K562 (cell line): ENCODE results near the gene MFN1. TPM values are rescaled to one million over a fixed set of nuclear protein-coding genes. Genes with fewer than 3 reads are reported as not detected.

Experiments used
- CTCF ChIP-seq, 3 experiments: IDR thresholded peaks in 2 of 3; conservative IDR thresholded peaks in 1 of 3; 2 replicates each; pipeline ENCODE4 v1.5.1; 2011 to 2012; ENCODE audit warnings: low read length in 3 of 3, mild to moderate bottlenecking in 3 of 3, control low read depth in 2 of 3, improper control_type of control experiment in 1 of 3, inconsistent platforms in 1 of 3, low read depth in 1 of 3, mixed read lengths in 1 of 3, moderate library complexity in 1 of 3; ENCODE audit not compliant: insufficient read depth in 2 of 3
- DACH1 ChIP-seq: fragments of 450-650 bp; IDR thresholded peaks from 2 replicates; pipeline ENCODE4 v1.6.1; 2018; ENCODE audit not compliant: partially characterized antibody
- ETS1 ChIP-seq: conservative IDR thresholded peaks from 2 replicates; pipeline ENCODE4 v1.6.1; 2011; ENCODE audit warnings: low read depth, mild to moderate bottlenecking, low read length; ENCODE audit not compliant: control insufficient read depth
- FOSL1 ChIP-seq: fragments of 200-800 bp; sonication (Bioruptor generic); conservative IDR thresholded peaks from 2 replicates; pipeline ENCODE4 v1.6.1; 2016; ENCODE audit warnings: missing genetic modification characterization, missing compliant biosample characterization
- GATAD2B ChIP-seq: fragments of 450-650 bp; IDR thresholded peaks from 2 replicates; pipeline ENCODE4 v1.6.1; 2017; ENCODE audit warnings: mild to moderate bottlenecking, borderline replicate concordance
- MIER1 ChIP-seq: fragments of 450-650 bp; IDR thresholded peaks from 2 replicates; pipeline ENCODE4 v1.6.1; 2016; ENCODE audit warnings: antibody characterized with exemption, mild to moderate bottlenecking, low read depth
- NFATC3 ChIP-seq: fragments of 450-650 bp; IDR thresholded peaks from 2 replicates; pipeline ENCODE4 v1.6.1; 2017; ENCODE audit warnings: mild to moderate bottlenecking
- NFXL1 ChIP-seq: fragments of 450-650 bp; formaldehyde crosslinking; IDR thresholded peaks from 2 replicates; pipeline ENCODE4 v1.4.0; 2021; ENCODE audit warnings: mild to moderate bottlenecking
- NUFIP1 ChIP-seq: fragments of 450-650 bp; IDR thresholded peaks from 2 replicates; pipeline ENCODE4 v1.6.1; 2018; ENCODE audit not compliant: partially characterized antibody
- RNF2 ChIP-seq: sonication (generic); IDR thresholded peaks from 2 replicates; pipeline ENCODE4 v1.6.1; 2016
- RREB1 ChIP-seq: fragments of 250-450 bp; sonication (Bioruptor Pico); IDR thresholded peaks from 2 replicates; pipeline ENCODE4 v1.4.0; 2020
- SUPT5H ChIP-seq: fragments of 450-650 bp; IDR thresholded peaks from 2 replicates; pipeline ENCODE4 v1.6.1; 2016
- THRB ChIP-seq: fragments of 450-650 bp; formaldehyde crosslinking; conservative IDR thresholded peaks from 2 replicates; pipeline ENCODE4 v1.4.0; 2022; ENCODE audit warnings: mild to moderate bottlenecking, missing genetic modification characterization
- ZNF140 ChIP-seq: fragments of 250-450 bp; sonication (Bioruptor Pico); IDR thresholded peaks from 2 replicates; pipeline ENCODE4 v1.8.0; 2021; ENCODE audit warnings: moderate library complexity, mild to moderate bottlenecking, inconsistent platforms
- ZNF277 ChIP-seq: fragments of 250-450 bp; sonication (Bioruptor Pico); IDR thresholded peaks from 2 replicates; pipeline ENCODE4 v1.8.0; 2022; ENCODE audit warnings: inconsistent platforms, mild to moderate bottlenecking, moderate library complexity, borderline replicate concordance
- ZNF316 ChIP-seq: fragments of 450-650 bp; IDR thresholded peaks from 2 replicates; pipeline ENCODE4 v1.6.1; 2016
- polyA plus RNA-seq, 8 experiments: library from polyadenylated mRNA; depleted of rRNA in 4 of 8; stranded (reverse) in 5 of 8; unstranded in 3 of 8; fragments of >200 nt; fragmentation: Nextera tagmentation in 2 of 8; fragmentation: Illumina TruSeq in 1 of 8; extraction: Ambion mirVana in 2 of 8; extraction: Trizol in 1 of 8; gene quantifications; 2 replicates each; pipeline versions ENCODE4 v1.2.1 to v1.2.3, GENCODE V29; 2011 to 2014; ENCODE audit warnings: inconsistent platforms in 1 of 8, missing spikeins in 1 of 8
- total RNA-seq, 7 experiments: library from RNA; depleted of rRNA in 6 of 7; stranded (reverse); fragments of >200 nt in 6 of 7; fragmentation: Illumina TruSeq in 2 of 7; extraction: Trizol in 2 of 7; gene quantifications; 2 replicates each; pipeline versions ENCODE4 v1.2.1 to v1.2.3, GENCODE V29; 2011 to 2021; ENCODE audit warnings: low replicate concordance in 1 of 7

The MFN1 gene
- total and polyA plus RNA-seq, 9 of the 15 experiments (the other 6 are each of a cell fraction or from before 2014, with no cell fraction given) = 10.5 to 42.7 (median 22.6) TPM

GRCh38 chr3:179375091-179375999 lies 27.8 kb downstream of the MFN1 start (continued):
- TF ChIP-seq CTCF (IDR thresholded peaks at IDR 0.05 in 2 of 3, conservative IDR thresholded peaks at IDR 0.05 in 1 of 3; ENCODE audit: insufficient read depth in 2 of 3, low read depth in 1 of 3, low read length in 3 of 3) (no peak), MIER1 (no peak), ZNF277 (CRISPR knock-in tag) (no peak), RNF2 (peak; percentile 79; the same call in 1 of the 2 replicates), DACH1 (peak; percentile 56), ZNF140 (CRISPR knock-in tag) (no peak), NFXL1 (CRISPR knock-in tag) (no peak), SUPT5H (no peak), ETS1 (no peak), GATAD2B (peak; percentile 74; the same call in 1 of the 2 replicates), NFATC3 (peak; percentile 86), ZNF316 (no peak), THRB (CRISPR knock-in tag) (no peak), NUFIP1 (no peak), RREB1 (no peak), FOSL1 (peak; percentile 74; the same call in 1 of the 2 replicates)
